ENCODE results near the gene TAS1R2. TPM values are rescaled to one million over a fixed set of nuclear protein-coding genes. Genes with fewer than 3 reads are reported as not detected.

Gene TAS1R2
- total RNA-seq: not detected

DNA sequence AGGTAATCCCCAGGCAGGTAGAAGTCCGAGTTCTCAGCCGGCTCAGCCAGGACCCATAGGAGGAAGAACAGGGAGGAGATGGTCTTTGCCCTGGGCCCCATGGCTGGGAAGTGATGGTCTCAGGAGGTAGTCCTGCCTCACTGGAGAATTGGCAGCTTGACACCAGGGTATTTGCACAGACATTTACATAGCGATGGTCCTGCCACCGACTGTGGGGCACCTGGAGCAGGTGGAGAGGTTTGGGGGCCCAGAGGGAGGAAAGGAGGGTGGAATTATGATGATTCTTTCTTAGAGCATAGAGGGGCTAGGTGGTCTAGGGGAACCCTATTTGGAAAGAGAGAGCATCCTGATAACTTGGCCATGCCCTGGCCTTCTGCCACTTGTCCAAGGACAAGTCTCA, at the start of gene TAS1R2:
Gene TAS1R2 (minus strand): TSS at position 101 of the 400 bp plus-strand sequence. CDS start 0 bp downstream, at position 101.
- no peak within 1 kb of the TSS for H3K27ac Mint-ChIP-seq
- H3K36me3 Mint-ChIP-seq (ENCODE audit: low read depth): no peaks in the 10 kb centered on the region
- no peak for DNase-seq
- no peaks in the 10 kb centered on the region for H3K4me1 Mint-ChIP-seq
- no peaks in the 10 kb centered on the region for H3K9me3 Mint-ChIP-seq
- no peak within 1 kb of the TSS for H3K4me3 Mint-ChIP-seq
- POLR2A ChIA-PET: no interaction called here
- CTCF ChIA-PET: no interaction called here
- no peaks in the 10 kb centered on the region for H3K27me3 Mint-ChIP-seq

DNA sequence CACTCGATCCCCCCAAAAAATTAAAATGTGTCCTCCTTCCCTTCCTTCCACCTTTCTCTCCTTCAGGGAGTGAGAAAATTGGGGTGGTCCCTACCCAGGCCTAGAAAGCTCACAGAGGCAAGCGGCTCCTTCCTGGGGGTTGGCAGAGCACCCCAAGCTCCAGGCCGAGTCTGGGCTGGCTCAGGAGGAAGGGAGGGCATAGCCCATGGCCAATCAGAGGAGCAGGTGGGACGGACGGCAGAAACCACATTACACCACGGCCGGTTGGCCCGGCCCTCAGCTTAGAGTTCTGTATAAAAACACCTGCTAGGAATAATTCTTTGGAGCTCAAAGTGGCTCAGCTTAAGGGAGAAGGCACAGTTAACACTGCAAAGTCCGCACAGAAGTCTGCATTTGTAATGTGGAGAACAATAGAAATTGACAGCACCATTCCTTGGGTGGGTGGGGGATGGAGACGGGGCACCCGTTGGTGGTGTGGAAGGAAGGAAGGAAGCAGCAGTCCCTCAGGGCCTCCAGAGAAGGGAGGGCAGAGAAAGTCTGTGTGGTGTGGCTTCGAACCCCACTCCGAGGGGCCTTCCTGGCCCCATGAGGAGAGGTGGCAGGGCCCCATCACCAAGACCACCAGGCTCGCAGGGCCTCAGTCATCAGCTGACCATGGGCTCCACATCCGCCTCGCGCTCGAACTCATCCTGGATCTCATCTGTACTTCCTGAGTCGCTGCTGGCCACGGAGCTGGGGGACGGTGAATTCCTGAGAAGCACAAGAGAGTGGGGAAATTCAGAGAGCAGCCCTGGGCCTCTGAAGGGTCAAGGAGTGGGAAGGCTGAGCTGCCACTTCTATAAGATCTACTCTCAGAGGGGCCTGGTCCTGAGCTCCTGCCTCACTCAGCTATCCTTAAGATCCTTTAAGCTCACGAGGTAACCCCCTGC, 48.7 kb upstream of the TAS1R2 start:
- H3K27me3 Mint-ChIP-seq: no peaks in the 10 kb centered on the region
- POLR2A ChIA-PET: no interaction called here
- CTCF ChIA-PET: interaction anchor here (0.7 to 2.3 kb wide), 13 partner anchors 15 to 303 kb away, joined by 3 to 11 read pairs (median 4); no protein-coding TSS in a partner anchor
- no peak for DNase-seq
- H3K27ac Mint-ChIP-seq: peak overlapping the region; percentile 54
- no peaks in the 10 kb centered on the region for H3K9me3 Mint-ChIP-seq
- H3K4me1 Mint-ChIP-seq: peaks cover 21% of the 10 kb centered on the region
- H3K4me3 Mint-ChIP-seq: no peak overlapping the region
- peaks cover 37% of the 10 kb centered on the region for H3K36me3 Mint-ChIP-seq (ENCODE audit: low read depth)

DNA sequence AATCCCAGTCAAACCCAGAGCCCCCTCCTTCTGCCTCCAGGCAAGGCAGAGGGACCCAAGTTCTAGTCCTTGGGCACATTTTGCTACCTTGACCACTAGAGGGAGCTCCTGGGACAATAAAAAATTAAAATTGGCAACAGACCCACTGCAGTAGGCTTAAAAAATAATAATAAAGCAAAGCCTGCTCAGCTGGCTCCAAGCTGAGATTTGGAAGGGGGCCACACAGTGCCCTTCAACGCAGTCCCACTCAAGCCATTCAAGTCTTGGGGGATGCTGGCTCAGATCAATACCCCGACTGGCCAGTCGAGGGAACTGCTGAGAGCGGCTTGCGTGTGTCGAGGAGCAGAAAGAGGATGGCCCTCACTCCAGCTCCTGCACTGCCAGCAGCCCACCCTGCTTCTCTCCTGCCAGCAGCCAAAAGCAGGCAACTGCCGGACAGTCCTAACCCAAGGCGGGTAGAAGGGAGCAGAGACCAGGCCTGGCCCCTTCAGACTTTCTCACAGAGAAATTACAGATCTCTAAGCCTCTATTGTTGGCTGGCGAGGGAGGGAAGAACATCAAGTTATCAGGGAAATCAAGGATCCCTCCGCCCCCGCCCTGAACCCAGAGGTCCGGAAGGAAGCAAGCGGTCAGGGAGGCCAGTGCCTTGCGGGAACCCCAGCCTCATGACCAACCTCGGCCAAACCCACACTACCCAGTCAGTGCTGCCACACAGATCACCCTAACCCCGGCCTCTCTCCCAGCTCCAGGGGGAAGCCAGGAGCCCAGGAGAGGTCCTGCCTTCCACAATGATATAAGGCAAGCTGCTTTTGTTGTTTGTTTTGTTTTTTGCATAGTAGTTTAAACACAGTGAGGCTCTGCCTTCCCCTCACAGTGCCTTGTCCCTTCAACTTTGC, 47.8 kb upstream of the TAS1R2 start:
- Mint-ChIP-seq H3K9me3 (no peaks in the 10 kb centered on the region), H3K27me3 (no peaks in the 10 kb centered on the region), H3K27ac (no peak overlapping the region), H3K4me3 (no peak overlapping the region), H3K36me3 (ENCODE audit: low read depth) (peaks cover 35% of the 10 kb centered on the region), H3K4me1 (peaks cover 24% of the 10 kb centered on the region)
- peak; percentile 81 for DNase-seq
- POLR2A ChIA-PET: interaction anchor here (0.7 kb wide), 1 partner anchor 189 kb away, joined by 3 read pairs; no protein-coding TSS in a partner anchor
- CTCF ChIA-PET: interaction anchor here (0.6 to 2.3 kb wide), 21 partner anchors 8 to 690 kb away, joined by 3 to 11 read pairs (median 4); a partner anchor contains a TSS

DNA sequence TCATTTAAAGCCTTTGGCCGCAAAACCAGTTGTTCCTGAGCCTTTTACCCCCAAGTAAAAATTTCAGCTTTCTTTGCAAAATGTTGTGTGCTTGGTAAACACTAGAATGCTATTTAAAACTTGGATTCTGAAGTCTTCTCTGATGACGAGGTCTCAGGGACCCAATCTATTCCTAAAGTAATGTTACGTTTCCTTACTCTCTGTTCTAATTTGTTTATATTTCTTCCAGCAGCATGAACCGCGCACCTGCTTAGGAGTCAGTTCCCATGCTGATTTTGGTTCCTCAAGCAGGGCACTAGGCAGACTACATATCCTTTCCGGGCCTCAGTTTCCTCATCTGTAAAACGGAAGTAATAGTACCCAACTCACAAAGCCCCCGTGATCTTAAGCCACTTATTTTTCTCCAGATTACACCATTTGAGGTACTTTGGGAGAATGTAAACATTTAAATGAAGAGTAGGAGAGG, 43.9 kb upstream of the TAS1R2 start:
- no peaks in the 10 kb centered on the region for H3K9me3 Mint-ChIP-seq
- CTCF ChIA-PET: interaction anchor here (1.0 to 1.2 kb wide), 6 partner anchors 10 to 210 kb away, joined by 4 to 7 read pairs (median 4); no protein-coding TSS in a partner anchor
- peaks cover 40% of the 10 kb centered on the region for H3K4me1 Mint-ChIP-seq

DNA sequence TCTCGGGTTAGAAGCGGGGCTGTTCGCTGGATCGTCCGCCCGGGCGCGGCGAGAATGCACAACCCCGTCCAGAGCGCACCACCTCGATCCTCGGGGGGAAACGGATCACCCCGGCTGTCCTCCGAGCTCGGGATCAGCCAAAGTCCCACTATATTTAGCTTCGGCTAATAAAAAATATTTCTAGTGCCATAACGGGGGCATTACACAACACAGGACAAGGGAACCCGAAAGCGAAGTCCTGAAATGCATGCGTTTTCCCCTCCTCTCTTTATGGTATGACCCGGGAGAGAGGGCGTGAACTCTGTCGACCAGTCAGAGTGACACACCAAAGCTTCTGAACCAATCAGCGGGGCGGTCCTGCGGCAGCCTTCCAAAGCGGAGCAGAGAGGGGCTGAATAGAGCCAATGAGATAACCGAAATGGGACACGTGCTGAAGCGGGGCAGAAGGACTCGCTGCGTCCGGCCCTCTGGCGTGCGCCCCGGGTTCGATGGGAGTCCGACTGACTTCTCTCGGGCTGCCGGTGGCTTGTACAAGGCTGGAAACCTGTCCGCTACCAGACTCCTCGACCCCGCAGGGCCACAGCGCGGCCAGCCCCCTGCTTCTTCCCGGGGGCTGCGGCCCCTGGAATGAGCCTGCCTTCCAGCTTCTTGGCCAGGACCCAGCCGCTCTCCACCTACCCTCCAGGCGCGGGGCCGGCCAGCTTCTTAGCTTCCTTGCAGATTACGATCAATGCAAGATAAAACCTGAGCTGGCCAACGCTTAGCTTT, 43.2 kb upstream of the TAS1R2 start, which contains the start of gene ALDH4A1:
Gene ALDH4A1 (minus strand): TSS at position 33 of the 768 bp plus-strand sequence. CDS start 32 bp downstream, at position 1.
- H3K4me3 Mint-ChIP-seq: peak within 1 kb of the TSS; percentile 92
- DNase-seq: peak; percentile 98
- H3K36me3 Mint-ChIP-seq (ENCODE audit: low read depth): no peaks in the 10 kb centered on the region
- peaks cover 38% of the 10 kb centered on the region for H3K4me1 Mint-ChIP-seq
- POLR2A ChIA-PET: interaction anchor here (0.7 to 1.0 kb wide), 2 partner anchors 14 to 172 kb away, joined by 3 to 4 read pairs; no protein-coding TSS in a partner anchor
- peak within 1 kb of the TSS; percentile 99 for H3K27ac Mint-ChIP-seq
- H3K9me3 Mint-ChIP-seq: no peaks in the 10 kb centered on the region
- no peaks in the 10 kb centered on the region for H3K27me3 Mint-ChIP-seq
- CTCF ChIA-PET: interaction anchor here (0.8 to 1.2 kb wide), 7 partner anchors 11 to 211 kb away, joined by 4 to 7 read pairs (median 4); no protein-coding TSS in a partner anchor

More for the DNA sequence above, 43.9 kb upstream of the TAS1R2 start:
- peak overlapping the region; percentile 92 for H3K4me3 Mint-ChIP-seq
- DNase-seq: no peak
- peak overlapping the region; percentile 99 for H3K27ac Mint-ChIP-seq
- H3K27me3 Mint-ChIP-seq: no peaks in the 10 kb centered on the region
- H3K36me3 Mint-ChIP-seq (ENCODE audit: low read depth): peaks cover 4% of the 10 kb centered on the region
- POLR2A ChIA-PET: interaction anchor here (0.7 to 1.0 kb wide), 2 partner anchors 13 to 171 kb away, joined by 3 to 4 read pairs; no protein-coding TSS in a partner anchor

DNA sequence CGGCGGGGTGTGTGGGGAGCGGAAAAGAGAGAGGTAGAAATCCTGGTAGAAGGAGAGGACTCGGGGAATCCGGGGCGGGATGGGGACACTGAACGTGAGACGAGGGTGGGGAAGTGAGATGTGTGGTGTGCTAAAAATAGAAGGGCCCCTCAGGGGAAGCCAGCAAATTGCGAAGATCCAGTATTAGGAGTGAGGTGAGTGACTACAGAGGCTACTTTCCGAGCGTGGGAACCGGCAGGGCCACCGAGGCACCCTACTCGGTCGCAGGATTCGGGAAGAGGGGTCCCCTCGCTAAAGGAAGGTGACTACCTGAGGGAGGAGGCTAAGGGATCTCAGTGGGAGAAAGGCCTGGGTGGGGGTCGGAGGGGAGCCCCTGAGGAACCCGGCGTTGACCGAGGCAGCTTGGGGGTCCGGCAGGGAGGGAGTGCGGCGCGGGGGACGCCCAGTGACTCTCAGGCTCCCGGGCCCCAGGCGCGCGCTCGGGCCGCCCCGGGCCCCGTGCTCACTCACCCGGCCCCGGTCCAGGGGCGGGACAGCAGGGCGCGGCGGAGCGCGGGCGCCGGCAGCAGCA, 42.6 kb upstream of the TAS1R2 start:
- DNase-seq: peak; percentile 10

DNA sequence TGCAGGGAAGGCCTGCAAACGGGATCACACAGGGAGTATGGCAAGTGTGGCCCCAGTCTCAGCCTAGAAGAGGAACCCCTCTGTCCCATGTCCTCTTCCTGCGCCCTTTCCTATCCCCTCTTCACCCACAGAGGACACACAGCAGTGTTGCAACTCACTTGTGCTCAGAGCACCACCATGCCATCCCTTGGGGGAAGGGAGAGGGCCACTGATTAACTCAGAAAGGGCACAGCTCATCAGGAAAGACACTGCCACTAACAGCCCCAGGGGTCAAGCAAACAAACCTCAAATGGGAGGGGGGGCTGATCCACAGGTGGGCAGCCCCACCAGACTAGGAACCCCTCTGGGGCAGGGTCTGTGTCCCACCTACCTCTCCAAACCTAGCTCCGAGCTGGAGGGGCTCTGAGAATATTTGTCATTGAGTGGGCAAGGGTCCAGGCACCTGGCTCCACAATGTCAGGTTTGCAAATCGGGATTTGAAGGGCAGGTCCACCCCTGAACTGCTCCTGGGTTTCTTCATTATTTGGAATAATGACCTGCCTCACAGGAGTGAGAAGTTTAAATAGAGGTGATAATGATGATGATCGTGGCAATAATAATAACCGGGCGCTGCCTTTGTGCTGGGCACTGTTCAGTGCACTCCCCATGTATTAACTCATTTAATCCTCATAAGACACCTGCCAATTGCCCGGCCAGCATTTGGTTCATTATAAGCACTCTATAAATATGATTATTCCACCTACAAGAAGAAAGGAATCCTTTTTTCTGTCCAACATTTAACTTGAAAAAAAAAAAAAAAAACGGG, 41.9 kb upstream of the TAS1R2 start:
- Mint-ChIP-seq H3K27ac (peak overlapping the region; percentile 91), H3K4me3 (peak overlapping the region; percentile 92), H3K27me3 (no peaks in the 10 kb centered on the region), H3K36me3 (ENCODE audit: low read depth) (no peaks in the 10 kb centered on the region), H3K9me3 (no peaks in the 10 kb centered on the region), H3K4me1 (peaks cover 34% of the 10 kb centered on the region)
- no peak for DNase-seq
- POLR2A ChIA-PET: no interaction called here
- CTCF ChIA-PET: interaction anchor here (0.6 to 1.0 kb wide), 2 partner anchors 12 to 141 kb away, joined by 3 read pairs; no protein-coding TSS in a partner anchor

More for the DNA sequence above, 42.6 kb upstream of the TAS1R2 start:
- no peaks in the 10 kb centered on the region for H3K27me3 Mint-ChIP-seq
- peaks cover 34% of the 10 kb centered on the region for H3K4me1 Mint-ChIP-seq
- ChIA-PET POLR2A (interaction anchor here (1.0 kb wide), 1 partner anchor 15 kb away, joined by 3 read pairs; no protein-coding TSS in a partner anchor), CTCF (interaction anchor here (0.6 to 1.2 kb wide), 8 partner anchors 11 to 212 kb away, joined by 3 to 7 read pairs (median 4); no protein-coding TSS in a partner anchor)
- no peaks in the 10 kb centered on the region for H3K9me3 Mint-ChIP-seq
- H3K36me3 Mint-ChIP-seq (ENCODE audit: low read depth): no peaks in the 10 kb centered on the region
- H3K27ac Mint-ChIP-seq: peak overlapping the region; percentile 99
- peak overlapping the region; percentile 92 for H3K4me3 Mint-ChIP-seq

DNA sequence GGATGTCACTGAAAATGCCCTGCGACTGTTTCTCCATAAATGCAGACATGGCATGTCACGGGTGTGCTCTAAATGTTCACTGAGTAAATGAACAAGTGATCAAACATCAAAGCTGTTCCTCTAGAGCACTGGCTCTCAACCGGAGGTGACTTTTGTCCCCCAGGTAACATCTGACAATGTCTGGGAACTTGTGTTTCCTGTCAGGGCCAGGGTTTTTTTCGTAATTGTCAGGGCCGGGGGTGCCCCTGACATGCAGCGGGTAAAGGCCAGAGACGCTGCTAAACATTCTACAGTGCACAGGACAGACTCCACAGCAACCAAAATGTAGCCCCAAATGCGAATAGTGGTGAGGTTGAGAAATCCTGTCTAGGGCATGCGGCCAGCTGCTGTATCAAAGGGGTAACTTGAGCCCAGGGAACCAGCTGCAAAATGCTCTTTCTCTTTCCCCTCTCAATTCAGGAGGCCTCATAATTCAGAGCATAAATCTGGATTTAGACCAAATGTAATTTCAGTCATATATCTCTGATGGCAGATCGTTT, 40.9 kb upstream of the TAS1R2 start:
- no peaks in the 10 kb centered on the region for H3K9me3 Mint-ChIP-seq
- H3K4me3 Mint-ChIP-seq: no peak overlapping the region
- no peak overlapping the region for H3K27ac Mint-ChIP-seq
- POLR2A ChIA-PET: no interaction called here
- no peaks in the 10 kb centered on the region for H3K36me3 Mint-ChIP-seq (ENCODE audit: low read depth)
- H3K4me1 Mint-ChIP-seq: peaks cover 34% of the 10 kb centered on the region
- DNase-seq: no peak
- no peaks in the 10 kb centered on the region for H3K27me3 Mint-ChIP-seq
- CTCF ChIA-PET: interaction anchor here (1.1 kb wide), 1 partner anchor 16 kb away, joined by 4 read pairs; no protein-coding TSS in a partner anchor

DNA sequence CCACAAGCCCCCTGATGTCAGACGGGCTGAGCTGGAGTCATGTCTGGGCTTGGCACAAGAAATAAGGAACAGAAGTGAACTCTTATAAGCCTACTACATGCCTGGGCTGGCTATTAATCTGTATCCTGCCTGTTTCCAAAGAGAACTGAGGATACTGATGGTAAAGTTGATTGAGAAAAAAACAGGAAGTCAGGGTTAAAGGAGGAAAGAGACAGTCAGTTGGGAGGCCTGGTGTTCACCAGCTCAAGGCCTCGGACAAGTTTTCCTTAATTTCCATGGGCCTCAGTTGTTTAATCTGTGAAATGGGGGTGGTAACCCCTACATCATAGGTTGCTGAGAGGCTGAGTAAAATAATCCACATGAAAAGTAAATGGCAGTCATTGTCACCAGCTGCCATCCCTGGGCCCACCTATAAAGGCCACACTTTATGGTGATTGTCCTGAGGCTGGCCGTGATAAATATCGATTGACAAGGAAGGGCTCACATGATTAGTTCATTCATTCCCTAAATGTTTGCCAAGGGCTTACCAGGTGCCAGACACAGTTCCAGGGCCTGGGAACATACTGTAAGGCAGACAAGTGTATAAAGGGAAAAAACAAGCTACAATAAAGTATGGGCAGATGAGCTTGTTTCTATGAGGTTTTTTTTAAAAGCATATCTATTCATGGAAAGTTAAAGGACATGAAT, 40.0 kb upstream of the TAS1R2 start:
- no peak overlapping the region for H3K4me3 Mint-ChIP-seq
- CTCF ChIA-PET: interaction anchor here (1.1 kb wide), 1 partner anchor 15 kb away, joined by 4 read pairs; no protein-coding TSS in a partner anchor
- H3K27me3 Mint-ChIP-seq: no peaks in the 10 kb centered on the region
- H3K27ac Mint-ChIP-seq: no peak overlapping the region
- peaks cover 34% of the 10 kb centered on the region for H3K4me1 Mint-ChIP-seq
- H3K36me3 Mint-ChIP-seq (ENCODE audit: low read depth): no peaks in the 10 kb centered on the region
- POLR2A ChIA-PET: no interaction called here
- no peak for DNase-seq
- H3K9me3 Mint-ChIP-seq: no peaks in the 10 kb centered on the region

DNA sequence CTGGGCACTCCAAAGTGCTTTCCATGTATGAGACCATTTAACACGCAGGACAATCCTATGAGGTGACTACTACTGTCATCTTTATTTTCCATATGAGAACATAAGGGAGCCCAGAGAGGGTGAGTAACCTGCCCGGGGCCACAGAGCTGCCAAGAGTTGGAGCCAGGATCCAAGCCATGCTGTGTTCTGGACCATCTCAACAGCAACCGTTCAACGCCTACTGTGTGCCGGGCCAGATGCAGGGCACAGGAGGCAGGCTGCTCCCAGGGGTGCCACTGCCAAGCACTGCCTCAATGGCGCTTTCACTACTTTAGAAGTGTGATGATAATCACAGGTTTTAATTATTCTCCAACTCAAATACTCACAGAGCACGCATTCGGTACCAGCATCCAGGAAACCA, 39.1 kb upstream of the TAS1R2 start:
- DNase-seq: no peak

More for the DNA sequence above, 39.1 kb upstream of the TAS1R2 start:
- Mint-ChIP-seq H3K27ac (no peak overlapping the region), H3K4me1 (peaks cover 26% of the 10 kb centered on the region), H3K4me3 (no peak overlapping the region), H3K36me3 (ENCODE audit: low read depth) (no peaks in the 10 kb centered on the region), H3K9me3 (no peaks in the 10 kb centered on the region), H3K27me3 (no peaks in the 10 kb centered on the region)
- POLR2A ChIA-PET: no interaction called here
- CTCF ChIA-PET: no interaction called here
